ENCODE results near the gene IL17REL.
"Not testable (repeated sequence)": the region's sequence is repeated elsewhere in the genome, so short reads cannot be mapped to it uniquely, and the experiment has no call there.

The IL17REL gene

DNA sequence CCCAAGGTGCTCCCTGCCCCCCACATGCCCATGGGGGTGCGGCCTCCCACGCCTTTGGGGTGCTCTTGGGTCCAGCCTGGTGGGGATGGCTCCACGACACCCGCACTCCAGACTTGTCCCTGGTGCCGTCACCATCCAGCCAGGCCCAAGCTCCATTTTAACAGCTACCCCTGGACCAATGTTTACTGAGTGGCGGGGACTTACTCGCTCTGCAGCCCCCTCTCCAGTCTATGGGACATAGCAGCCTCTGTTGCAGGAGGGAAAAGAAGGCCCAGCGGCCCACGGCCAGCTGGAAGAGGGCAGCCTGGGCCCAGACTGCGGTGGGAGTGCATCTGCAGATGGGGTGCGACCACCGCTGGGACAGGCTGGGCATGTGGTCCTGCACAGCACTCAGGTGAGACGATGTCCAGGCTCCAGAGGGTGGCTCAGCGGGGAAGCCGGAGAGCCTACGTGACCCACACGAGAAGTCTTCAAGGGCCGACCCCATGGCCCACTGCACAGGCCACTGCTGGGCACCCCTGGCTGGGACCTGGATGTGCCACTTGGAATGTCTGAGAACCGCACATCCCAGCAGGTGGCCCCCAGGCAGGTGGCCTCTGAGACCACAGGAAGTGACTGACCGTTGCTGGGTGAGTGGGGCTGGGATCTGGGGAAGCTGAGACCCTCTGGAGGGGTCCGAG, 18.1 kb downstream of the IL17REL start:
- in situ Hi-C loops (cut with HindIII; ENCODE audit: low sequenced_read_pairs), result no loop called here
- TF ChIP-seq, protein P1, sequence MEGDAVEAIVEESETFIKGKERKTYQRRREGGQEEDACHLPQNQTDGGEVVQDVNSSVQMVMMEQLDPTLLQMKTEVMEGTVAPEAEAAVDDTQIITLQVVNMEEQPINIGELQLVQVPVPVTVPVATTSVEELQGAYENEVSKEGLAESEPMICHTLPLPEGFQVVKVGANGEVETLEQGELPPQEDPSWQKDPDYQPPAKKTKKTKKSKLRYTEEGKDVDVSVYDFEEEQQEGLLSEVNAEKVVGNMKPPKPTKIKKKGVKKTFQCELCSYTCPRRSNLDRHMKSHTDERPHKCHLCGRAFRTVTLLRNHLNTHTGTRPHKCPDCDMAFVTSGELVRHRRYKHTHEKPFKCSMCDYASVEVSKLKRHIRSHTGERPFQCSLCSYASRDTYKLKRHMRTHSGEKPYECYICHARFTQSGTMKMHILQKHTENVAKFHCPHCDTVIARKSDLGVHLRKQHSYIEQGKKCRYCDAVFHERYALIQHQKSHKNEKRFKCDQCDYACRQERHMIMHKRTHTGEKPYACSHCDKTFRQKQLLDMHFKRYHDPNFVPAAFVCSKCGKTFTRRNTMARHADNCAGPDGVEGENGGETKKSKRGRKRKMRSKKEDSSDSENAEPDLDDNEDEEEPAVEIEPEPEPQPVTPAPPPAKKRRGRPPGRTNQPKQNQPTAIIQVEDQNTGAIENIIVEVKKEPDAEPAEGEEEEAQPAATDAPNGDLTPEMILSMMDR (IDR thresholded peaks at IDR 0.05; ENCODE audit: low read depth, low read length, missing control alignments), result no peak
- H3K4me3 ChIP-seq (ENCODE audit: low read depth, low read length), result no peak overlapping the region
- DNase-seq (ENCODE audit: low read depth), result no peak

DNA sequence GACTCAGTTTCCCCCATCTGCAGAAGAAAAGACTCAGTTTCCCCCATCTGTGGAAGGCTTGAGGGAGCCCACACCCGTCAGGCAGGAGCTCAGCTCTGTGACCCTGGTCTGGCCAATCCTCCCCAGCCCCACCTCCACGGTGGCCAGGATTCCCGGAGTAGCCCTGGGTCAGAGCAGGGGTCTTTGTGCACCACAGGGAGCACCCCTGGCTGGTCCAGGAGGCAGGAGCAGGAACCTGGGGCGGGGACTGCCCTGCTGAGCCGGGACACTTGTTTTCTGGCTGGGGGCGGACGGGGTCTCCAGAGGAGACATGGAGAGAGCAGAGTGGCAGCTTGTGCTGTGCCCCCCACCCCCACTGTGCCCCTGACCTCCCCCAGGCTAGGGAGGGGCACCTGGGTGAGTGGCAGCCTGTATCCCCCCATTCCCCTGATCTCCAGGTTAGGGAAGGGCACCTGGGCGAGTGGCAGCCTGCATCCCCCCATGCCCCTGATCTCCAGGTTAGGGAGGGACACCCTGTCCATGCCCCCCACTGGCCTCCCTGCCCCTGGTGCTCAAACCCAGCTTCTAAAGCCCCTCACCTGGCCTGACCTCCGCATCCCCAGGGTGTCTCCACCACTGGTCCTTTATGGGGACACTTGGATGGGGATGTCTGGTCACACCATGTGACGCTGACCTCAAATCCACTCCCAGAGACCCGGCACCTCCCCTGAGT, 18.8 kb downstream of the IL17REL start:
- TF ChIP-seq, protein P1 (IDR thresholded peaks at IDR 0.05; ENCODE audit: low read depth, low read length, missing control alignments), result no peak
- in situ Hi-C loops (cut with HindIII; ENCODE audit: low sequenced_read_pairs), result no loop called here
- DNase-seq (ENCODE audit: low read depth), result no peak
- no peak overlapping the region for H3K4me3 ChIP-seq (ENCODE audit: low read depth, low read length)

DNA sequence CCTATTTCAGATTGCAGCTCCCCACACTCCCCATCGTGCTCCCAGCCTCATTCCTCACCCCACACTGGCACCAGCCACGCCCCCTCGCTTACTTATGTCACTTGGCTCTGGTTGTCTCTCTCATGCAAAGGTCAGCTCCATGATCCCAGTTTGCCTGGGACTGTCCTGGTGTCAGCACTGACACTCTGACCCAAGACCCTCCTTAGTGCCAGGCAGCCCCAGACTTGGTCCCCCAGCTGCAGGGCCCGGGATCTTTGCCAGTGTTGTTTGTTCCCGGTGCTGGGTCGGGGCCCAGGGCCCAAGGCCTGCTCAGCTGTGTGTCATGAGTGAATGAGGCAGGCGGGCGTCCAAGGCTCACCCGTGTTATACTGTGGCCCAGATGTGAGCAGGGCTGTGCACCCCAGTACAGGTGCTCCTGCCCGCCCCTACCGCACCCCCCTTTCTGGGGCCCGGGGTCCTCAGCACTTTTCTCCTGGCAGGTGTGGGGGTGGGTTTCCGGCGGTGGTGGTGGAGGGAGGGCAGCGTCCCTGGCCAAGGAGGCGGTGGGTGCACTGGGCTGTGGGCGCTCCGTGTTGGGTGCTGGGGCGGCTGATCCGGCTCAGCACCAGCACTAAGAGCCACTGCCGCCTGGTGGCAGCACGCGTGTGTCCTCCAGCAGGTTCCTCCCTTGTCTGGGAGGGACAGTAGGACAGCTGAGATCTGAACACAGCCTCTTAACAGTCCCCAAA, 19.5 kb downstream of the IL17REL start:
- TF ChIP-seq, protein P1 (IDR thresholded peaks at IDR 0.05; ENCODE audit: low read depth, low read length, missing control alignments), result peak; percentile 50
- no peak for DNase-seq (ENCODE audit: low read depth)
- in situ Hi-C loops (cut with HindIII; ENCODE audit: low sequenced_read_pairs), result no loop called here
- no peak overlapping the region for H3K4me3 ChIP-seq (ENCODE audit: low read depth, low read length)

DNA sequence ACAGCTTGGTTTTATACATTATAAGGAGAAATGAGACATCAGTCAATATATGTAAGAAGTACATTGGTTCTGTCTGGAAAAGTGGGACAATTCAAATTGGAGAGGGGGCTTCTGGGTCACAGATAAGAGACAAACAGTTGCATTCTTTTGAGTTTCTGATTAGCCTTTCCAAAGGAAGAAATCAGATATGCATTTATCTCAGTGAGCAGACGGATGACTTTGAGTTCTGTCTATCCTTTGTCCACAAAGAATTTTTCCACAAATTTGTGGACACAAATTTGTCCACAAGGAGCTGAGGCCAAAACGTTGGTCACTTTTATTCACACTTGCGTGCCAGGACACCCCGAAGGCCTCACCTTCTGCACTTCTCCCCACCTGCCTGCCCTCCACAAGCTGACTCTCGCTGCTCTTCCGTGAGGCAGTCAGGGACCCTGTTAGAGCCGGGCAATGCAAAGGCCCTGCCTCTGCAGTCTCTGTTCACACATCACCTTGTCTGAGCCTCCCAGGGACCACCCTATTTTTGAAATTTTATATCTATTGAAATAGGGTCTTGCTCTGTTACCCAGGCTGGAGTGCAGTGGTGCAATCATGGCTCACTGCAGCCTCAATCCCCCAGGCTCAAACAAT, 20.5 kb downstream of the IL17REL start:
- TF ChIP-seq, protein P1 (IDR thresholded peaks at IDR 0.05; ENCODE audit: low read depth, low read length, missing control alignments), result no peak
- DNase-seq (ENCODE audit: low read depth), result no peak
- in situ Hi-C loops (cut with HindIII; ENCODE audit: low sequenced_read_pairs), result no loop called here
- no peak overlapping the region for H3K4me3 ChIP-seq (ENCODE audit: low read depth, low read length)

DNA sequence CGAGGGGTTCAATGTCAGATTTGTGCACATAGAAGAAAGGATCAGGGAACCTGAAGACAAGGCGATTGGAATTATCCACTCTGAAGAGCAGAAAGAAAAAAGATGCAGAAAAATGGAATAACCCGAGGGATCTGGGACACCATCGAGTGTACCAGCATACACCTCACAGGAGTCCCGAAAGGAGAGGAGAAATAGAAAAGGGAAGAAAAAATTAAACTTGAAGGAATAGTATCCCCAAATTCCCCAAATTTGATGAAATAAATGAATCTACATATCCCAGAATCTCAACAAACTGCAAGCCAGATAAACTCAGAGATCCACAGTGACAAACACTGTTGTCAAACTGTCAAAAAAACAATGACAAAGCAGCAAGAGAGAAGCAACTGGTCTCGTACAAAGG, 21.4 kb downstream of the IL17REL start:
- no peak overlapping the region for H3K4me3 ChIP-seq (ENCODE audit: low read depth, low read length)
- in situ Hi-C loops (cut with HindIII; ENCODE audit: low sequenced_read_pairs), result no loop called here
- DNase-seq (ENCODE audit: low read depth), result no peak
- TF ChIP-seq, protein P1 (IDR thresholded peaks at IDR 0.05; ENCODE audit: low read depth, low read length, missing control alignments), result no peak

DNA sequence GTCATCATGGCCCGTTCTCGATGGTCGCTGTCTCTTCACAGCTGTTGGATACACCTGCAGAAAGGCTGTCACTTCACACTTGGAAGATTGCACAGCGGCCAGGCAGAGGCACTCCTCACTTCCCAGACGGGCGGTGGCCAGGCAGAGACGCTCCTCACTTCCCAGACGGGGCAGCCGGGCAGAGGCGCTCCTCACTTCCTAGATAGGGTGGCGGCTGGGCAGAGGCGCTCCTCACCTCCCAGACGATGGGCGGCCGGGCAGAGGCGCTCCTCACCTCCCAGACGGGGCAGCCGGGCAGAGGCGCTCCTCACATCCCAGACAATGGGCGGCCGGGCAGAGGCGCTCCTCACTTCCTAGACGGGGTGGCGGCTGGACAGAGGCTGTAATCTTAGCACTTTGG, 22.7 kb downstream of the IL17REL start:
- H3K4me3 ChIP-seq (ENCODE audit: low read depth, low read length); in situ Hi-C loops (cut with HindIII; ENCODE audit: low sequenced_read_pairs); DNase-seq (ENCODE audit: low read depth): not testable (repeated sequence)

All from astrocyte of the cerebellum (primary cell).